HG02571 (cell line): ENCODE data around the gene NEU1.
A peak's percentile ranks its signal among the peaks of the same experiment; 100 is the strongest.
"Not testable (repeated sequence)": the region's sequence is repeated elsewhere in the genome, so short reads cannot be mapped to it uniquely, and the experiment has no call there.

Experiments
- ATAC-seq: cut with Tn5 transposase; IDR thresholded peaks from one replicate; pipeline ENCODE4 v1.9.1; 2021; ENCODE audit warnings: mild to moderate bottlenecking, moderate library complexity; ENCODE audit not compliant: unreplicated experiment

NEU1 gene

GRCh38 chr6:31847276-31847978, 15.2 kb downstream of the NEU1 start:
- no peak for ATAC-seq

- no peak for ATAC-seq
Measured at GRCh38 chr6:31844507-31844906, 18.1 kb downstream of the NEU1 start.

GRCh38 chr6:31842053-31842452, 20.6 kb downstream of the NEU1 start:
- no peak for ATAC-seq

GRCh38 chr6:31839779-31840126, 22.9 kb downstream of the NEU1 start:
- ATAC-seq = not testable (repeated sequence)

GRCh38 chr6:31838968-31839367, 23.7 kb downstream of the NEU1 start:
- ATAC-seq = no peak

GRCh38 chr6:31838114-31838553, 24.5 kb downstream of the NEU1 start:
- ATAC-seq = not testable (repeated sequence)

GRCh38 chr6:31837369-31838113, 25.1 kb downstream of the NEU1 start:
- ATAC-seq = no peak

- ATAC-seq = no peak
Measured at GRCh38 chr6:31836474-31837368, 25.9 kb downstream of the NEU1 start.

GRCh38 chr6:31836047-31836473, 26.6 kb downstream of the NEU1 start:
- ATAC-seq = no peak

- peak; percentile 45 for ATAC-seq
Measured at GRCh38 chr6:31834367-31835250, 28.0 kb downstream of the NEU1 start.

GRCh38 chr6:31831350-31832215, 31.0 kb downstream of the NEU1 start:
- no peak for ATAC-seq

GRCh38 chr6:31830886-31831335, 31.7 kb downstream of the NEU1 start:
- no peak for ATAC-seq

- no peak for ATAC-seq
Measured at GRCh38 chr6:31829633-31830283, 32.9 kb downstream of the NEU1 start.

GRCh38 chr6:31827286-31828079, 35.1 kb downstream of the NEU1 start, which contains the start of gene HSPA1B:
TSS of gene HSPA1B (plus strand) at chr6:31827738. CDS start at chr6:31827951, 213 bp downstream.
- ATAC-seq = peak; percentile 69

- ATAC-seq = no peak
Measured at GRCh38 chr6:31826793-31827285, 35.8 kb downstream of the NEU1 start.

GRCh38 chr6:31825553-31825952, 37.1 kb downstream of the NEU1 start:
- ATAC-seq = no peak

- ATAC-seq = not testable (repeated sequence)
Measured at GRCh38 chr6:31823592-31824196, 38.9 kb downstream of the NEU1 start.
